ENCODE results near the gene ADAMTS3. TPM values are rescaled to one million over a fixed set of nuclear protein-coding genes. Genes with fewer than 3 reads are reported as not detected.

The ADAMTS3 gene
- total and polyA plus RNA-seq, 2 of the 13 experiments (the other 11 are each of a cell fraction or from before 2014, with no cell fraction given): not detected

- no peak for TF ChIP-seq ZNF407 (CRISPR knock-in tag; IDR thresholded peaks at IDR 0.05; ENCODE audit: not compliant biosample characterization)
Observed at GRCh38 chr4:72239487-72240116, 329.4 kb downstream of the ADAMTS3 start (continued).

All from HepG2 (cell line).